WERI-Rb-1 (cell line): ENCODE data around the gene ALDH4A1.
"Not testable (repeated sequence)": the region's sequence is repeated elsewhere in the genome, so short reads cannot be mapped to it uniquely, and the experiment has no call there.

Experiments
- DNase-seq: peaks from one replicate; pipeline ENCODE4 v3.0.0-alpha.2; 2020
- H3K27ac ChIP-seq: fragments of 250-450 bp; sonication (Bioruptor Pico); 2 replicates; pipeline ENCODE4 v1.5.1; 2020; ENCODE audit warnings: mild to moderate bottlenecking, moderate library complexity
- H3K27me3 ChIP-seq: fragments of 250-450 bp; sonication (Bioruptor Pico); 2 replicates; pipeline ENCODE4 v1.5.1; 2021; ENCODE audit warnings: mild to moderate bottlenecking, low read depth, moderate library complexity; ENCODE audit not compliant: insufficient read depth, severe bottlenecking
- H3K36me3 ChIP-seq: fragments of 250-450 bp; sonication (Bioruptor Pico); 2 replicates; pipeline ENCODE4 v1.5.1; 2020; ENCODE audit warnings: mild to moderate bottlenecking, moderate library complexity
- H3K4me3 ChIP-seq: 2 replicates; pipeline ENCODE4 v1.5.1; 2011; ENCODE audit warnings: low read depth, mild to moderate bottlenecking, control low read depth, low read length
- H3K9me3 ChIP-seq: fragments of 250-450 bp; sonication (Bioruptor Pico); 2 replicates; pipeline ENCODE4 v1.5.1; 2021; ENCODE audit warnings: mild to moderate bottlenecking, moderate library complexity; ENCODE audit not compliant: severe bottlenecking
- CTCF ChIP-seq: IDR thresholded peaks from 2 replicates; pipeline ENCODE4 v1.5.1; 2011; ENCODE audit warnings: low read depth, mild to moderate bottlenecking, control low read depth, inconsistent platforms, low read length

Gene ALDH4A1

GRCh38 chr1:18854331-18855025, 47.9 kb downstream of the ALDH4A1 start:
- Histone ChIP-seq H3K27me3 (no peaks in the 10 kb centered on the region), H3K9me3 (no peaks in the 10 kb centered on the region), H3K36me3 (no peaks in the 10 kb centered on the region), H3K4me3 (no peak overlapping the region), H3K27ac (no peak overlapping the region)
- no peak for TF ChIP-seq CTCF
- no peak for DNase-seq

- Histone ChIP-seq H3K27ac (no peak overlapping the region), H3K9me3 (peaks cover 7% of the 10 kb centered on the region), H3K4me3 (no peak overlapping the region), H3K27me3 (no peaks in the 10 kb centered on the region), H3K36me3 (no peaks in the 10 kb centered on the region)
- no peak for TF ChIP-seq CTCF
- no peak for DNase-seq
These were observed 49.9 kb downstream of the ALDH4A1 start for GRCh38 chr1:18852501-18852900.

GRCh38 chr1:18849261-18849711, 53.1 kb downstream of the ALDH4A1 start:
- H3K9me3 ChIP-seq = peaks cover 8% of the 10 kb centered on the region
- no peak overlapping the region for H3K27ac ChIP-seq
- H3K4me3 ChIP-seq = no peak overlapping the region
- no peak for TF ChIP-seq CTCF
- no peaks in the 10 kb centered on the region for H3K36me3 ChIP-seq
- H3K27me3 ChIP-seq = no peaks in the 10 kb centered on the region
- no peak for DNase-seq

DNA sequence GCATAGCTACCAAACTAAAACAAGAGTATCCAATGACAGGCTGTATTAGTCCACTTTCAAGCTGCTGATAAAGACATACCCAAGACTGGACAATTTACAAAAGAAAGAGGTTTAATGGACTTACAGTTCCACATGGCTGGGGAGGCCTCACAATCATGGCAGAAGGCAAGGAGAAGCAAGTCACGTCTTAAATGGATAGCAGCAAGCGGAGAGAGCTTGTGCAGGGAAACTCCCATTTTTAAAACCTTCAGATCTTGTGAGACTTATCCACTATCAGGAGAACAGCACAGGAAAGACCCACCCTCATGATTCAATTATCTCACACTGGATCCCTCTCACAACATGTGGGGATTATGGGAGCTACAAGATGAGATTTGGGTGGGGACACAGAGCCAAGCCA, 54.6 kb downstream of the ALDH4A1 start:
- H3K36me3 ChIP-seq, DNase-seq, H3K9me3 ChIP-seq, H3K27ac ChIP-seq, H3K4me3 ChIP-seq, H3K27me3 ChIP-seq: not testable (repeated sequence)

- H3K9me3 ChIP-seq = no peaks in the 10 kb centered on the region
These were observed 62.2 kb downstream of the ALDH4A1 start for GRCh38 chr1:18840145-18840544.

DNA sequence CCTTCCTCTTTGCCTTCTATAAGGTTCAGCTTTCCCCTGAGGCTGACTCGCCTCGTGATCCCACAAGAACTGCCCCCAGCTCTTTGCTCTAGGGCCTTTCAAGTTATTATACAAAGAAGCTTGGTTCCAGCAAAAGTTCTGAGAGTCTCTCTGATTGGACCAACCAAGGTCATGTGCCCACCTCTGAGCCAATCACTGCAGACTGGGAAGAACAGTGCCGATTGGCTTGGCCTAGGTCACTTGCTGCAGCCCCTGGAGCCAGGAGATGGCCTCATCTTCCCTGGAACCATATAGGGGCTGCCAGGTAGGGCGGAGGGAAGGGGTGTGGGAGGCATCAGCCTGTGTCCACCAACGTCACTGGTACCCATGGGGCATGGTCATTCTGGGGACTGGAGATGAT, 65.7 kb downstream of the ALDH4A1 start:
- TF ChIP-seq CTCF = no peak
- H3K36me3 ChIP-seq = no peaks in the 10 kb centered on the region
- no peak overlapping the region for H3K4me3 ChIP-seq
- peaks cover 5% of the 10 kb centered on the region for H3K27me3 ChIP-seq
- no peak for DNase-seq
- no peak overlapping the region for H3K27ac ChIP-seq
- H3K9me3 ChIP-seq = peaks cover 5% of the 10 kb centered on the region

More at GRCh38 chr1:18840145-18840544, 62.2 kb downstream of the ALDH4A1 start:
- Histone ChIP-seq H3K27me3 (no peaks in the 10 kb centered on the region), H3K27ac (no peak overlapping the region), H3K4me3 (no peak overlapping the region), H3K36me3 (no peaks in the 10 kb centered on the region)
- DNase-seq = no peak
- no peak for TF ChIP-seq CTCF

- H3K27ac ChIP-seq, DNase-seq, H3K36me3 ChIP-seq, H3K27me3 ChIP-seq, H3K4me3 ChIP-seq: not testable (repeated sequence)
- H3K9me3 ChIP-seq = peaks cover 13% of the 10 kb centered on the region
These were observed 70.0 kb downstream of the ALDH4A1 start for GRCh38 chr1:18832319-18832718.
